ENCODE measurements around the gene ELOVL3. TPM values are rescaled to one million over a fixed set of nuclear protein-coding genes. Genes with fewer than 3 reads are reported as not detected.
"Not testable (repeated sequence)": the region's sequence is repeated elsewhere in the genome, so short reads cannot be mapped to it uniquely, and the experiment has no call there.

The ELOVL3 gene
- total RNA-seq, 3 donors from 2014 or later, result 0.66 to 2.2 (median 0.88) TPM

- intact Hi-C loops (cut with DNase I; ENCODE audit: low total_unique reads), result no loop called here
- DNase-seq (ENCODE audit: low spot score in 2 of 2), result no peak
- peaks cover 0 to 9% of the 10 kb centered on the region in 2 donors for H3K9me3 ChIP-seq
- no peaks in the 10 kb centered on the region for H3K4me1 ChIP-seq
- no peak overlapping the region for H3K4me3 ChIP-seq
- no peak overlapping the region for H3K27ac ChIP-seq
- no peaks in the 10 kb centered on the region for H3K27me3 ChIP-seq
- H3K36me3 ChIP-seq, result no peaks in the 10 kb centered on the region
- TF ChIP-seq POLR2AphosphoS5 (IDR thresholded peaks at IDR 0.05) (no peak), POLR2A (IDR thresholded peaks at IDR 0.05) (no peak)
- TF ChIP-seq, protein P1, sequence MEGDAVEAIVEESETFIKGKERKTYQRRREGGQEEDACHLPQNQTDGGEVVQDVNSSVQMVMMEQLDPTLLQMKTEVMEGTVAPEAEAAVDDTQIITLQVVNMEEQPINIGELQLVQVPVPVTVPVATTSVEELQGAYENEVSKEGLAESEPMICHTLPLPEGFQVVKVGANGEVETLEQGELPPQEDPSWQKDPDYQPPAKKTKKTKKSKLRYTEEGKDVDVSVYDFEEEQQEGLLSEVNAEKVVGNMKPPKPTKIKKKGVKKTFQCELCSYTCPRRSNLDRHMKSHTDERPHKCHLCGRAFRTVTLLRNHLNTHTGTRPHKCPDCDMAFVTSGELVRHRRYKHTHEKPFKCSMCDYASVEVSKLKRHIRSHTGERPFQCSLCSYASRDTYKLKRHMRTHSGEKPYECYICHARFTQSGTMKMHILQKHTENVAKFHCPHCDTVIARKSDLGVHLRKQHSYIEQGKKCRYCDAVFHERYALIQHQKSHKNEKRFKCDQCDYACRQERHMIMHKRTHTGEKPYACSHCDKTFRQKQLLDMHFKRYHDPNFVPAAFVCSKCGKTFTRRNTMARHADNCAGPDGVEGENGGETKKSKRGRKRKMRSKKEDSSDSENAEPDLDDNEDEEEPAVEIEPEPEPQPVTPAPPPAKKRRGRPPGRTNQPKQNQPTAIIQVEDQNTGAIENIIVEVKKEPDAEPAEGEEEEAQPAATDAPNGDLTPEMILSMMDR (IDR thresholded peaks at IDR 0.05), result no peak
These were observed 37.7 kb upstream of the ELOVL3 start for GRCh38 chr10:102188298-102188940.

DNA sequence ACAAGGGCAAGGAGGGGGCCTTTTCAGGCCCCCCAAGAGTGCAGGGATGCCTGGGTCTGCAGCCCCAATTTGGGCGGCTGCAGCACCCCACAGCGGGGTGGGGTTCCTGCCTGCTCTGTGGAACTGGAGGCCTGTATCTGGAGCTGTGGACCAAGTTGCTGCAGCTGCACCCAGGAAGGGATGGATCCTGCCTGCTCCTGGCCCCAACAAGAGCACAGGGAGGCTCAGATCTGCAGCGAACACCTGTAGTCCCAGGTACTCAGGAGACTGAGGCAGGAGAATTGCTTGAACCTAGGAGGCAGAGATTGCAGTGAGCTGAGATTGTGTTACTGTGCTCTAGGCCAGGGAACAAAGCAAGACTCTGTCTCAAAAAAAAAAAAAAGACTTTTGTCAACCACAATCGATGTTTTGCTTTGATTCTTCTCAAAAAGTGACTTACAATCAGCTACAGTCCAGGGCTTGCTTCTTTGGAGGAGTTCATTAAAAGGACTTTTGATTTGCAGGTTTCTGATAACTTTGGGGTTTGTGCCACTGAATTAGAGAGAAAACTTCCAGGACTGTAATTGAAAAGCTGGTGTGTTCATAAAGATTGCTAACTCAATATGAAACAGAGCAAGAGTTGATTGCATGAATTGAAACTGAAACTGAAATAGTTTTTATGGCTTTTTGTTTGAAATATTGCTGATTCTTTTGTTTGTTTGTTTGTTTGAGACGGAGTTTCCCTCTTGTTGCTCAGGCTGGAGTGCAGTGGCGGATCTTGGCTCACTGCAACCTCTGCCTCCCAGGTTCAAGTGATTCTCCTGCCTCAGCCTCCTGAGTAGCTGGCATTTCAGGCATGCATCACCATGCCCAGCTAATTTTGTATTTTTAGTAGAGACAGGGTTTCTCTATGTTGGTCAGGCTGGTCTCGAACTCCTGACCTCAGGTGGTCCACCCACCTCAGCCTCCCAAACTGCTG, 36.9 kb upstream of the ELOVL3 start:
- H3K36me3 ChIP-seq; H3K27ac ChIP-seq; H3K4me1 ChIP-seq; intact Hi-C loops (cut with DNase I; ENCODE audit: low total_unique reads); H3K4me3 ChIP-seq; DNase-seq (ENCODE audit: low spot score in 2 of 2); H3K9me3 ChIP-seq; H3K27me3 ChIP-seq: not testable (repeated sequence)

- H3K36me3 ChIP-seq, result no peaks in the 10 kb centered on the region
- no peaks in the 10 kb centered on the region for H3K4me1 ChIP-seq
- no peak overlapping the region for H3K27ac ChIP-seq
- H3K27me3 ChIP-seq, result no peaks in the 10 kb centered on the region
- peaks cover 0 to 9% of the 10 kb centered on the region in 2 donors for H3K9me3 ChIP-seq
- no peak for DNase-seq (ENCODE audit: low spot score in 2 of 2)
- no peak overlapping the region for H3K4me3 ChIP-seq
- TF ChIP-seq POLR2A (IDR thresholded peaks at IDR 0.05), result no peak
- TF ChIP-seq POLR2AphosphoS5 (IDR thresholded peaks at IDR 0.05), result no peak
- TF ChIP-seq, protein P1 (IDR thresholded peaks at IDR 0.05), result no peak
- intact Hi-C loops (cut with DNase I; ENCODE audit: low total_unique reads), result no loop called here
These were observed 34.1 kb upstream of the ELOVL3 start for GRCh38 chr10:102191956-102192355.

DNA sequence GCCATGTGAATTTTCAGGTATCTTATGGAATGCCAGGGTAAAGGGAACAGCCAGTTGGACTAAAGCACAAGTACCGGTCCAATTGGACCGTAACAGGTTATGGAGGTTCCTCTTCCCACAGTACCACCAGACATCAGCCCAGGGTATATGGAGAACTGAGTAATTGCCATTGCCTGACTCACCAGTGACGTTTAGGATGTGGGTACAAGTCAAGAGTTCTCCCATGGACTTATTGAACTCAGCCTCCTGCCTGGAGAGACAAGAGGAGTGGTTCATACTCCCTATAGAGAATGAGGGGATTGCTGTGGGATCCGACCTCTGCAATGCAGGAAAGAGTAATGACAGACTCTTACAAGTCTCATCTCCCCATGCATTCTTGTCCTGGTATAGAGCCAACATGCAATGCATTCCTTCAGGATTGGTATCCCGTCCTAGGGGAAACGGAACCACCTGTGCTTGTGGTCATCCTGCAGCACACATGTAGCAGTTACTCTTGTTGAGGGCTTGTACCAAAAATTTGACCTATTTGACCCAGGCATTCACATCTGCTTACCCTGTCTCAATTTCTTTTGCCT, 30.7 kb upstream of the ELOVL3 start:
- intact Hi-C loops (cut with DNase I; ENCODE audit: low total_unique reads), result no loop called here

DNA sequence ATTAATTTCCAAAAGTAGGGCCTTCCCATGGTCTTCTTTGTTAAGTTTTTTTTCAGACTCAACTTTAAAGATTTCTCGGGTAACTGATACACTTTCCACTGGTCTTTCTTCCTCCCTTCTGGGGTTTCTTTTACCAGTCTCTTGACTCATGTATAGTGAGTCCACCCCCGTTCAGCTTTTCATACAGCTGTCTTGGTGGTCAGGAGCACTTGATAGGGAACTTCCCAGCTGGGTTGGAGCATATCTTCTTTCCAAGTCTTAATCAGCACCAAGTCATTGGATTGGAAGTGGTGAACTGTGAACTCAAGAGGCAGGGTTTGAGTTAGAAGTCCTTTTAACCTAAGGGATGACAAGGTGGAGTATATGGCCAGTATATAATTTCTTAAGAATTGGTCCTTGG, 29.2 kb upstream of the ELOVL3 start:
- no peak for DNase-seq (ENCODE audit: low spot score in 2 of 2)
- Histone ChIP-seq H3K4me1 (no peaks in the 10 kb centered on the region), H3K4me3 (no peak overlapping the region), H3K27ac (no peak overlapping the region), H3K36me3 (no peaks in the 10 kb centered on the region), H3K9me3 (no peaks in the 10 kb centered on the region), H3K27me3 (no peaks in the 10 kb centered on the region)
- intact Hi-C loops (cut with DNase I; ENCODE audit: low total_unique reads), result no loop called here
- no peak for TF ChIP-seq POLR2A (IDR thresholded peaks at IDR 0.05)
- TF ChIP-seq POLR2AphosphoS5 (IDR thresholded peaks at IDR 0.05), result no peak
- TF ChIP-seq, protein P1 (IDR thresholded peaks at IDR 0.05), result no peak

More for the DNA sequence above, 30.7 kb upstream of the ELOVL3 start:
- no peaks in the 10 kb centered on the region for H3K4me1 ChIP-seq
- H3K4me3 ChIP-seq, result no peak overlapping the region
- TF ChIP-seq POLR2AphosphoS5 (IDR thresholded peaks at IDR 0.05) (no peak), POLR2A (IDR thresholded peaks at IDR 0.05) (no peak)
- TF ChIP-seq, protein P1 (IDR thresholded peaks at IDR 0.05), result no peak
- peaks cover 0 to 4% of the 10 kb centered on the region in 2 donors for H3K9me3 ChIP-seq
- no peaks in the 10 kb centered on the region for H3K27me3 ChIP-seq
- no peaks in the 10 kb centered on the region for H3K36me3 ChIP-seq
- DNase-seq (ENCODE audit: low spot score in 2 of 2), result no peak
- H3K27ac ChIP-seq, result no peak overlapping the region
